Osteoblast (primary cell): Measurements from ENCODE around the gene RNF151. TPM values are rescaled to one million over a fixed set of nuclear protein-coding genes. Genes with fewer than 3 reads are reported as not detected.

Source experiments
- DNase-seq: peaks from one replicate; pipeline ENCODE4 v3.0.0; 2011; ENCODE audit warnings: low spot score, mixed read lengths; ENCODE audit not compliant: insufficient read length; ENCODE audit errors: missing footprints
- H2AFZ ChIP-seq: 2 replicates; pipeline ENCODE4 v1.6.0; 2011; ENCODE audit warnings: mild to moderate bottlenecking, low read length
- H3K27ac ChIP-seq: 2 replicates; pipeline ENCODE4 v1.5.1; 2011; ENCODE audit warnings: mild to moderate bottlenecking, low read depth, low read length, moderate library complexity
- H3K27me3 ChIP-seq: 2 replicates; pipeline ENCODE4 v1.6.0; 2012; ENCODE audit warnings: mild to moderate bottlenecking, control low read depth, inconsistent platforms, low read length, moderate library complexity; ENCODE audit not compliant: insufficient read depth
- H3K36me3 ChIP-seq: 2 replicates; pipeline ENCODE4 v1.5.1; 2011; ENCODE audit warnings: mild to moderate bottlenecking, low read length, control low read depth, moderate library complexity; ENCODE audit not compliant: insufficient read depth
- H3K4me1 ChIP-seq: 2 replicates; pipeline ENCODE4 v1.5.1; 2011; ENCODE audit warnings: mild to moderate bottlenecking, low read length, control low read depth, moderate library complexity; ENCODE audit not compliant: insufficient read depth
- H3K4me2 ChIP-seq: 2 replicates; pipeline ENCODE4 v1.6.0; 2011; ENCODE audit warnings: mild to moderate bottlenecking, low read length; ENCODE audit not compliant: insufficient read depth
- H3K4me3 ChIP-seq: fragments of 200-600 bp; sonication (generic); 3 replicates; pipeline ENCODE4 v1.5.1; 2012; ENCODE audit warnings: mild to moderate bottlenecking, low read length, inconsistent platforms; ENCODE audit not compliant: insufficient read depth
- H3K79me2 ChIP-seq: 2 replicates; pipeline ENCODE4 v1.6.0; 2012; ENCODE audit warnings: mild to moderate bottlenecking, low read length, control low read depth, inconsistent platforms; ENCODE audit not compliant: insufficient read depth
- H3K9me3 ChIP-seq: 2 replicates; pipeline ENCODE4 v1.5.1; 2011; ENCODE audit warnings: low read depth, low read length, control low read depth
- H4K20me1 ChIP-seq: 2 replicates; pipeline ENCODE4 v1.6.0; 2012; ENCODE audit warnings: mild to moderate bottlenecking, low read length, control low read depth; ENCODE audit not compliant: insufficient read depth
- total RNA-seq: library from RNA; depleted of rRNA; stranded (reverse); fragments of >200 nt; gene quantifications from 2 replicates; pipeline ENCODE4 v1.2.3, GENCODE V29; 2012
- TF ChIP-seq, protein P1 (sequence below): IDR thresholded peaks from 2 replicates; pipeline ENCODE4 v1.5.1; 2011; ENCODE audit warnings: mild to moderate bottlenecking, low read depth, low read length, moderate library complexity; ENCODE audit errors: extremely low read depth

RNF151 gene
- total RNA-seq, 1 donor, result 0.36 TPM

DNA sequence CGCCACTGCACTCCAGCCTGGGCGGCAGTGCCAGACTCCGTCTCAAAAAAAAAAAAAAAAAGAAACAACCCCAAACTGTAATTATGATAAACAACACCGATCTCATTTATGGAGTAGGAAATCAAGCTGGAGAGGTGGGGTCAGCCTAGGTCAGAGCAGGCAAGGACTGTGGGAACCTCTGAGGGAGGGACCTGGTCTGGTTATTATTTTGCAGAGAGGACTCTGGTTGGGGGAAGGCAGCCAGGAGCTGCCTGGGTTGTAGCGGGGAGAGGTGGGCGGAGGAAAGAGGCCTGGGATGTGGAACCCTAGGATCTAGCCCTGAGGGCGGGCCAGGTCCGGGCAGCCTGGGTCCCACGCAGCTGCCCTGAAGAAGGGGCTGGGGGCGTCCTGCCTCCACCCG lies 37.6 kb upstream of the RNF151 start:
- peak overlapping the region; percentile 85 for H2AFZ ChIP-seq
- no peaks in the 10 kb centered on the region for H3K36me3 ChIP-seq
- no peaks in the 10 kb centered on the region for H3K9me3 ChIP-seq
- H3K79me2 ChIP-seq, result no peaks in the 10 kb centered on the region
- peak; percentile 95 for DNase-seq
- no peak overlapping the region for H3K27ac ChIP-seq
- no peaks in the 10 kb centered on the region for H4K20me1 ChIP-seq
- H3K4me1 ChIP-seq, result no peaks in the 10 kb centered on the region
- TF ChIP-seq, protein P1, sequence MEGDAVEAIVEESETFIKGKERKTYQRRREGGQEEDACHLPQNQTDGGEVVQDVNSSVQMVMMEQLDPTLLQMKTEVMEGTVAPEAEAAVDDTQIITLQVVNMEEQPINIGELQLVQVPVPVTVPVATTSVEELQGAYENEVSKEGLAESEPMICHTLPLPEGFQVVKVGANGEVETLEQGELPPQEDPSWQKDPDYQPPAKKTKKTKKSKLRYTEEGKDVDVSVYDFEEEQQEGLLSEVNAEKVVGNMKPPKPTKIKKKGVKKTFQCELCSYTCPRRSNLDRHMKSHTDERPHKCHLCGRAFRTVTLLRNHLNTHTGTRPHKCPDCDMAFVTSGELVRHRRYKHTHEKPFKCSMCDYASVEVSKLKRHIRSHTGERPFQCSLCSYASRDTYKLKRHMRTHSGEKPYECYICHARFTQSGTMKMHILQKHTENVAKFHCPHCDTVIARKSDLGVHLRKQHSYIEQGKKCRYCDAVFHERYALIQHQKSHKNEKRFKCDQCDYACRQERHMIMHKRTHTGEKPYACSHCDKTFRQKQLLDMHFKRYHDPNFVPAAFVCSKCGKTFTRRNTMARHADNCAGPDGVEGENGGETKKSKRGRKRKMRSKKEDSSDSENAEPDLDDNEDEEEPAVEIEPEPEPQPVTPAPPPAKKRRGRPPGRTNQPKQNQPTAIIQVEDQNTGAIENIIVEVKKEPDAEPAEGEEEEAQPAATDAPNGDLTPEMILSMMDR, result no peak
- peak overlapping the region; percentile 84 for H3K4me2 ChIP-seq
- H3K27me3 ChIP-seq, result peaks cover 15% of the 10 kb centered on the region
- H3K4me3 ChIP-seq, result peak overlapping the region; percentile 73

DNA sequence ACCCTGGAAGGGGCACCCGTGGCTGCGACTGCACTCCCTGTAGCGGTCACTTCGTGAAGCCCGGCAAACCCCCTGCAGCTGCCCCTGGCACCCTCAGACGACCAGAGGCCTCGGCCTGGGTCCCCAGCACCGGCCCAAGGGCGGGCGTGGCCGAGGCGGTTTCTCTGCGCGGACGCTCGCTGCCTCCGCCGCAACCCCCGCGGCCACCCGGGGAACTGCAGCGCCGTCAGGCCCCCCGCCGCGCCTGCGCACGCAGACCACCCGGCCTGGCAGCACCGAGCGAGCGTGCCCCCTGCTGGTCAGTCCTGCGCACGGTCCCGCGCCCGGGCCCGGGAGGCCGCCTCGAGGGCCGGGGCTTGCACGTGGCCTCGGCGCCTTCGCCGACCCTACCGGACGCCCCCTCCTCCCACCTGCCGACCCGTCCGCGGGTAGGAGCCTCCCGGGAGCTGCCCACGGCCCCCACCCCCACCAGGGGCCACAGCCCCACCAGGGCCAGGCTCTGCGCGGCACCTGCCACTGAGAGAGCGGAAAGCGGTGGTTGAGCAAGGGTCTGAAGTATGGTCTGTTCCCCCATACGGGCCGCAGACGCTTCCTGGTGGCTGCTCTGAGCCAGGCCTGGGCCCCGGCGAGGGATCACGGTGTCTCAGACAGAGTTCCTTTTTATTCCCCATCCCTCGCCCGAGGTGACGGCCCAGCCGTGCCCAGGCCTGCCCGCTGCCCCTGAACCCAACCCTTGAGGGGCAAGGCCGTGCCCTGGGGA lies 36.9 kb upstream of the RNF151 start:
- H3K4me1 ChIP-seq, result no peaks in the 10 kb centered on the region
- TF ChIP-seq, protein P1, result peak; percentile 68
- H3K79me2 ChIP-seq, result no peaks in the 10 kb centered on the region
- peaks cover 9% of the 10 kb centered on the region for H3K27me3 ChIP-seq
- H3K4me2 ChIP-seq, result peak overlapping the region; percentile 84
- H3K27ac ChIP-seq, result no peak overlapping the region
- H3K4me3 ChIP-seq, result peak overlapping the region; percentile 73
- H3K36me3 ChIP-seq, result no peaks in the 10 kb centered on the region
- H4K20me1 ChIP-seq, result no peaks in the 10 kb centered on the region
- H3K9me3 ChIP-seq, result no peaks in the 10 kb centered on the region
- peak overlapping the region; percentile 85 for H2AFZ ChIP-seq
- DNase-seq, result peak; percentile 100

DNA sequence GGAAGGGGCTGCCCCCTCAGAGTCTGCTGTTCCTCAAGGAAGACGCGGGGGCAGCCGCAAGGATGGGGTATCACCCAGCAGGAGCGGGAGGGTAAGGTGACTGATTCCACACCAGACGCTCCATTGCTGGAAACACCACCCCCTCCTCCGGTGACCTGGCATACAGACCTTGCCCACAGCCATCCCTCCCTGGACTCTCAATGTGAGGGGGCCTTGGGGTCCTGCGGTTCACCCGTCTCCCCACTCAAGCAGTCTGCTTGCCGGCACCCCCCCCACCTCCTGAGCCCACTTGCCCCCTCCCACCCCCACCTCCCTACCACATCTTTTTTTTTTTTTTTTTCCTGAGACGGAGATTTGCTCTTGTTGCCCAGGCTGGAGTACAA lies 36.3 kb upstream of the RNF151 start:
- Histone ChIP-seq H3K4me2 (no peak overlapping the region), H3K27ac (no peak overlapping the region), H3K36me3 (no peaks in the 10 kb centered on the region), H3K79me2 (no peaks in the 10 kb centered on the region), H2AFZ (no peak overlapping the region), H4K20me1 (no peaks in the 10 kb centered on the region), H3K4me1 (no peaks in the 10 kb centered on the region), H3K4me3 (no peak overlapping the region), H3K27me3 (peaks cover 9% of the 10 kb centered on the region), H3K9me3 (no peaks in the 10 kb centered on the region)
- TF ChIP-seq, protein P1, result no peak
- DNase-seq, result no peak

DNA sequence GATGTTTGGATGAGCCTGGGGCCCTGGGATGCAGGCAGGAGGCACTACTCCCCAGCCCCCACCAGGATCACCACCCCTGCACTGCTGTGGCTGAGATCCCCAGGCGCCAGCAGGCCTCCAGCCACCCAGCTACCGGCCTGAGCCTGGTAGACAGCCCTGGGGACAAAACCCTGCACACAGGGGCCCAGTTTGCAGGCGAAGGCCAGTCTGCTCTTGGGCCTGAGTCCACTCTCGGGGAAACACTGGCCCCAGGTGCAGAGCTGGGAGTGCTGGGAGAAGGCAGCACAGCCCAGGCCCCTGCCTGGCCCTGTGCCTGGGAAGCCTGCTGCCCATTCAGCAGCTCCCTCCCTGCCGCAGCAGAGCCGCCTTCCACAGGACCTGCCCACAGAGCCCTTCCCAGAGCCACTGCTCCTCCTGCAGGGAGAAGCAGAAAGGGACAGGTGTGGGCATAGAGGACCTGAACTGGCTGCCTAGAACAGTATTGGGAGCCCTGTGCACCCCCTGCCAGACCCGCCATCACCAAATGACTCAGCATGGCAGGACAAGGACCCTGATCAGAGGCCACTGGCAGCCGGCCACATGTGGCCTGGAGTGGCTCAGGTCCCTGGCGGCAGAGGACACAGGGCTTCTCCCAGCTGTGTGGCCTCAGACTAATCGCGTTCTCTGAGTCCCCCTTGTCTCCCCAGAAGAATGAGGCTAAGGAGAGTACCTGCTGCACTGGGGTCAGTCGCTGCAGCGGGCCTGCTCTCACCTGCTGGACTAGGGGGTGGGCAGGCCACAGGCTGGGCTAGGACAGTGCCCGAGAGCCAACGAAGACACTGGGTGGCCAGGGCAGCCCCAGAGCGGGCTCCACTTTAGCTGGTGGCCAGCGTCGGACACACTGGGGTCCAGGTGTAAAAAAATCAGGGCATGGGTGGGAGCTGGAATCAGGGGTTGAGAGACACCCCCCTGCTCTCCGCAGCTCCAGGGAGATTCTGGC lies 34.3 kb upstream of the RNF151 start:
- no peak overlapping the region for H2AFZ ChIP-seq
- H3K27me3 ChIP-seq, result peaks cover 6% of the 10 kb centered on the region
- H3K4me1 ChIP-seq, result no peaks in the 10 kb centered on the region
- H3K9me3 ChIP-seq, result no peaks in the 10 kb centered on the region
- H3K79me2 ChIP-seq, result no peaks in the 10 kb centered on the region
- no peaks in the 10 kb centered on the region for H3K36me3 ChIP-seq
- TF ChIP-seq, protein P1, result no peak
- H3K4me3 ChIP-seq, result no peak overlapping the region
- no peaks in the 10 kb centered on the region for H4K20me1 ChIP-seq
- DNase-seq, result no peak
- H3K27ac ChIP-seq, result no peak overlapping the region
- no peak overlapping the region for H3K4me2 ChIP-seq
